Muscle layer of duodenum (tissue), 2 donors: ENCODE results near the gene TEPSIN.

Source experiments
- H3K27ac ChIP-seq: one replicate; pipeline ENCODE4 v1.7.0; 2013; ENCODE audit warnings: mild to moderate bottlenecking, low read length
- H3K27me3 ChIP-seq: one replicate; pipeline ENCODE4 v1.7.0; 2013; ENCODE audit warnings: low read depth, mild to moderate bottlenecking, control low read depth, low read length
- H3K36me3 ChIP-seq, 2 donors: one replicate each; pipeline ENCODE4 v1.7.0; 2013; ENCODE audit warnings: low read length in 2 of 2, control low read depth in 1 of 2, mild to moderate bottlenecking in 1 of 2; ENCODE audit not compliant: insufficient read depth in 2 of 2, control insufficient read depth in 1 of 2
- H3K4me1 ChIP-seq, 2 donors: one replicate each; pipeline ENCODE4 v1.7.0; 2013; ENCODE audit warnings: low read length in 2 of 2, mild to moderate bottlenecking in 2 of 2, control low read depth in 1 of 2, moderate library complexity in 1 of 2; ENCODE audit not compliant: insufficient read depth in 2 of 2, control insufficient read depth in 1 of 2
- H3K4me3 ChIP-seq, 2 donors: one replicate each; pipeline ENCODE4 v1.7.0; 2013; ENCODE audit warnings: low read length in 2 of 2, low read depth in 1 of 2, mild to moderate bottlenecking in 1 of 2
- H3K9me3 ChIP-seq, 2 donors: one replicate each; pipeline ENCODE4 v1.7.0; 2013; ENCODE audit warnings: low read length in 2 of 2, control low read depth in 1 of 2, mild to moderate bottlenecking in 1 of 2; ENCODE audit not compliant: control insufficient read depth in 1 of 2
- donor health status: healthy.

TEPSIN gene

GRCh38 chr17:81193051-81193410 lies 45.8 kb downstream of the TEPSIN start:
- peaks cover 0 to 3% of the 10 kb centered on the region in 2 donors for H3K4me1 ChIP-seq
- H3K27ac ChIP-seq: no peak overlapping the region
- H3K36me3 ChIP-seq: peaks cover 0 to 24% of the 10 kb centered on the region in 2 donors
- no peaks in the 10 kb centered on the region for H3K9me3 ChIP-seq
- no peak overlapping the region for H3K4me3 ChIP-seq
- no peaks in the 10 kb centered on the region for H3K27me3 ChIP-seq

- Histone ChIP-seq H3K27me3 (no peaks in the 10 kb centered on the region), H3K9me3 (no peaks in the 10 kb centered on the region), H3K4me1 (peaks cover 0 to 3% of the 10 kb centered on the region in 2 donors), H3K27ac (no peak overlapping the region), H3K36me3 (peaks cover 0 to 19% of the 10 kb centered on the region in 2 donors), H3K4me3 (no peak overlapping the region)
Measured at GRCh38 chr17:81192386-81193050, 46.3 kb downstream of the TEPSIN start.

- peaks cover 0 to 3% of the 10 kb centered on the region in 2 donors for H3K4me1 ChIP-seq
- H3K36me3 ChIP-seq: peaks cover 0 to 13% of the 10 kb centered on the region in 2 donors
- H3K9me3 ChIP-seq: no peaks in the 10 kb centered on the region
- no peak overlapping the region for H3K4me3 ChIP-seq
- H3K27ac ChIP-seq: no peak overlapping the region
- no peaks in the 10 kb centered on the region for H3K27me3 ChIP-seq
Measured at GRCh38 chr17:81191646-81192045, 47.2 kb downstream of the TEPSIN start.

- peaks cover 0 to 3% of the 10 kb centered on the region in 2 donors for H3K4me1 ChIP-seq
- no peak overlapping the region for H3K27ac ChIP-seq
- no peaks in the 10 kb centered on the region for H3K27me3 ChIP-seq
- H3K9me3 ChIP-seq: no peaks in the 10 kb centered on the region
- H3K4me3 ChIP-seq: no peak overlapping the region
- H3K36me3 ChIP-seq: peaks cover 0 to 13% of the 10 kb centered on the region in 2 donors
Measured at GRCh38 chr17:81191116-81191515, 47.7 kb downstream of the TEPSIN start.

- peaks cover 0 to 3% of the 10 kb centered on the region in 2 donors for H3K4me1 ChIP-seq
- peaks cover 0 to 13% of the 10 kb centered on the region in 2 donors for H3K36me3 ChIP-seq
- no peaks in the 10 kb centered on the region for H3K27me3 ChIP-seq
- no peak overlapping the region for H3K4me3 ChIP-seq
- H3K9me3 ChIP-seq: no peaks in the 10 kb centered on the region
- H3K27ac ChIP-seq: no peak overlapping the region
Measured at GRCh38 chr17:81190591-81190990, 48.3 kb downstream of the TEPSIN start.

GRCh38 chr17:81189670-81190530 lies 49.0 kb downstream of the TEPSIN start:
- H3K36me3 ChIP-seq: peaks cover 0 to 13% of the 10 kb centered on the region in 2 donors
- no peak overlapping the region for H3K4me3 ChIP-seq
- peaks cover 0 to 3% of the 10 kb centered on the region in 2 donors for H3K4me1 ChIP-seq
- H3K27me3 ChIP-seq: no peaks in the 10 kb centered on the region
- H3K27ac ChIP-seq: no peak overlapping the region
- H3K9me3 ChIP-seq: no peaks in the 10 kb centered on the region

- H3K36me3 ChIP-seq: peaks cover 0 to 13% of the 10 kb centered on the region in 2 donors
- H3K4me1 ChIP-seq: peaks cover 0 to 3% of the 10 kb centered on the region in 2 donors
- no peak overlapping the region for H3K4me3 ChIP-seq
- H3K27me3 ChIP-seq: no peaks in the 10 kb centered on the region
- H3K9me3 ChIP-seq: no peaks in the 10 kb centered on the region
- no peak overlapping the region for H3K27ac ChIP-seq
Measured at GRCh38 chr17:81189016-81189415, 49.8 kb downstream of the TEPSIN start.

GRCh38 chr17:81188491-81188840 lies 50.4 kb downstream of the TEPSIN start:
- no peaks in the 10 kb centered on the region for H3K27me3 ChIP-seq
- no peaks in the 10 kb centered on the region for H3K9me3 ChIP-seq
- H3K4me3 ChIP-seq: no peak overlapping the region
- H3K27ac ChIP-seq: no peak overlapping the region
- peaks cover 0 to 13% of the 10 kb centered on the region in 2 donors for H3K36me3 ChIP-seq
- peaks cover 0 to under 1% of the 10 kb centered on the region in 2 donors for H3K4me1 ChIP-seq

GRCh38 chr17:81187586-81188490 lies 51.0 kb downstream of the TEPSIN start:
- no peak overlapping the region for H3K27ac ChIP-seq
- H3K36me3 ChIP-seq: peaks cover 0 to 13% of the 10 kb centered on the region in 2 donors
- H3K4me3 ChIP-seq: no peak overlapping the region
- H3K27me3 ChIP-seq: no peaks in the 10 kb centered on the region
- H3K9me3 ChIP-seq: no peaks in the 10 kb centered on the region
- no peaks in the 10 kb centered on the region for H3K4me1 ChIP-seq

GRCh38 chr17:81187120-81187519 lies 51.7 kb downstream of the TEPSIN start:
- Histone ChIP-seq H3K27ac (no peak overlapping the region), H3K36me3 (peaks cover 0 to 12% of the 10 kb centered on the region in 2 donors), H3K4me3 (no peak overlapping the region), H3K9me3 (no peaks in the 10 kb centered on the region), H3K27me3 (no peaks in the 10 kb centered on the region), H3K4me1 (no peaks in the 10 kb centered on the region)

- peaks cover 0 to 7% of the 10 kb centered on the region in 2 donors for H3K36me3 ChIP-seq
- no peaks in the 10 kb centered on the region for H3K27me3 ChIP-seq
- H3K4me3 ChIP-seq: no peak overlapping the region
- no peak overlapping the region for H3K27ac ChIP-seq
- no peaks in the 10 kb centered on the region for H3K4me1 ChIP-seq
- no peaks in the 10 kb centered on the region for H3K9me3 ChIP-seq
Measured at GRCh38 chr17:81186203-81186602, 52.7 kb downstream of the TEPSIN start.
